Endodermal cell (in vitro differentiated cells): ENCODE data around the gene H6PD. TPM values are rescaled to one million over a fixed set of nuclear protein-coding genes. Genes with fewer than 3 reads are reported as not detected.

Source experiments
- DNase-seq: peaks from one replicate; pipeline ENCODE4 v3.0.0-alpha.2; 2017
- H3K27ac ChIP-seq: 2 replicates; pipeline ENCODE4 v1.5.1; 2013; ENCODE audit warnings: mild to moderate bottlenecking, low read depth, low read length, moderate library complexity
- H3K27me3 ChIP-seq: 2 replicates; pipeline ENCODE4 v1.6.1; 2013; ENCODE audit warnings: mild to moderate bottlenecking, low read length, moderate library complexity; ENCODE audit not compliant: insufficient read depth, control insufficient read depth, poor library complexity, severe bottlenecking
- H3K36me3 ChIP-seq: 2 replicates; pipeline ENCODE4 v1.7.0; 2013; ENCODE audit warnings: mild to moderate bottlenecking, low read length, moderate library complexity; ENCODE audit not compliant: control insufficient read depth, insufficient read depth
- H3K4me1 ChIP-seq: one replicate; pipeline ENCODE4 v1.7.0; 2013; ENCODE audit warnings: low read length; ENCODE audit not compliant: control insufficient read depth, insufficient read depth
- H3K4me3 ChIP-seq: 2 replicates; pipeline ENCODE4 v1.5.1; 2013; ENCODE audit warnings: mild to moderate bottlenecking, low read length, moderate library complexity
- H3K9ac ChIP-seq: 2 replicates; pipeline ENCODE4 v1.6.1; 2013; ENCODE audit warnings: mild to moderate bottlenecking, low read length, moderate library complexity; ENCODE audit not compliant: poor library complexity, severe bottlenecking; ENCODE audit errors: extremely low read depth
- H3K9me3 ChIP-seq: 2 replicates; pipeline ENCODE4 v1.6.1; 2013; ENCODE audit warnings: mild to moderate bottlenecking, low read length, moderate library complexity; ENCODE audit not compliant: control insufficient read depth
- H3K27ac Mint-ChIP-seq: 2 replicates; pipeline ENCODE4 v1.8.0; 2020; ENCODE audit warnings: mixed read lengths
- H3K27me3 Mint-ChIP-seq: 2 replicates; pipeline ENCODE4 v1.8.0; 2021; ENCODE audit warnings: mild to moderate bottlenecking, mixed read lengths; ENCODE audit not compliant: insufficient read depth
- H3K36me3 Mint-ChIP-seq: 2 replicates; pipeline ENCODE4 v1.8.0; 2020; ENCODE audit warnings: low read depth, mixed read lengths
- H3K4me1 Mint-ChIP-seq: 2 replicates; pipeline ENCODE4 v1.8.0; 2020; ENCODE audit warnings: mixed read lengths
- H3K4me3 Mint-ChIP-seq: 2 replicates; pipeline ENCODE4 v1.8.0; 2020; ENCODE audit warnings: mild to moderate bottlenecking, moderate library complexity, mixed read lengths
- H3K9me3 Mint-ChIP-seq: 2 replicates; pipeline ENCODE4 v1.8.0; 2020; ENCODE audit warnings: mild to moderate bottlenecking, mixed read lengths
- WGBS, 2 experiments: methylation state at CpG; one replicate each; pipeline versions ENCODE4 v1.1.5 to v1.1.7; 2013; ENCODE audit warnings: missing lambda C conversion rate in 2 of 2, mixed read lengths in 1 of 2; ENCODE audit not compliant: insufficient coverage in 1 of 2, insufficient read length in 1 of 2; 5-methylcytosine and 5-hydroxymethylcytosine counted together
- total RNA-seq, 2 donors: library from RNA; stranded (reverse); fragmentation: NEBNext Ultra II Directional in 1 of 2; extraction: Animal tissue kit (Norgen Biotek cat#: 25700) in 1 of 2; gene quantifications; 2 replicates in 1 of 2; 3 replicates in 1 of 2; pipeline ENCODE4 v1.2.1, GENCODE V29; 2021
- TF ChIP-seq, protein P1 (sequence below): fragments of 200-600 bp; sonication (generic); conservative IDR thresholded peaks from 2 replicates; pipeline ENCODE4 v1.5.0; 2021; ENCODE audit warnings: antibody characterized with exemption, mild to moderate bottlenecking

Gene H6PD
- total RNA-seq, 2 donors from 2014 or later: 21.5 to 34.4 TPM

DNA sequence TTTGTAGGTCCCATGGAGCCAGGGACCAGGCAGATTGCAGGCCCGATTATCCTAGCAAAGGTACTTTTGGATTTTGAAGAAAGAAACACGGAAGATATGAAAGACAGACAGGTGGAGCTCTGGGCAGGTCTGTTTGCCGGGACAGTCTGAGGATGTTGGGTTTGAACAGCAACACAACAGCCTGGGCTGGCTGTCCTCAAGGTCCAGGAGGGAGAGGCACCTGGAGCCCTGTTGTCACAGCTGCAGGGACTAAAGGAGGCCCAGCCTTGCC, 14.6 kb downstream of the H6PD start:
- WGBS, 2 experiments: 90 to 100% methylated on average over 3 of the region's 3 CpGs
- no peak for DNase-seq
- peaks cover 8% of the 10 kb centered on the region for H3K36me3 Mint-ChIP-seq
- H3K36me3 ChIP-seq: no peaks in the 10 kb centered on the region
- TF ChIP-seq, protein P1, sequence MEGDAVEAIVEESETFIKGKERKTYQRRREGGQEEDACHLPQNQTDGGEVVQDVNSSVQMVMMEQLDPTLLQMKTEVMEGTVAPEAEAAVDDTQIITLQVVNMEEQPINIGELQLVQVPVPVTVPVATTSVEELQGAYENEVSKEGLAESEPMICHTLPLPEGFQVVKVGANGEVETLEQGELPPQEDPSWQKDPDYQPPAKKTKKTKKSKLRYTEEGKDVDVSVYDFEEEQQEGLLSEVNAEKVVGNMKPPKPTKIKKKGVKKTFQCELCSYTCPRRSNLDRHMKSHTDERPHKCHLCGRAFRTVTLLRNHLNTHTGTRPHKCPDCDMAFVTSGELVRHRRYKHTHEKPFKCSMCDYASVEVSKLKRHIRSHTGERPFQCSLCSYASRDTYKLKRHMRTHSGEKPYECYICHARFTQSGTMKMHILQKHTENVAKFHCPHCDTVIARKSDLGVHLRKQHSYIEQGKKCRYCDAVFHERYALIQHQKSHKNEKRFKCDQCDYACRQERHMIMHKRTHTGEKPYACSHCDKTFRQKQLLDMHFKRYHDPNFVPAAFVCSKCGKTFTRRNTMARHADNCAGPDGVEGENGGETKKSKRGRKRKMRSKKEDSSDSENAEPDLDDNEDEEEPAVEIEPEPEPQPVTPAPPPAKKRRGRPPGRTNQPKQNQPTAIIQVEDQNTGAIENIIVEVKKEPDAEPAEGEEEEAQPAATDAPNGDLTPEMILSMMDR: no peak
- no peaks in the 10 kb centered on the region for H3K9me3 Mint-ChIP-seq
- H3K4me1 ChIP-seq: peaks cover 16% of the 10 kb centered on the region
- peak overlapping the region; percentile 11 for H3K27ac ChIP-seq
- no peak overlapping the region for H3K4me3 Mint-ChIP-seq
- H3K4me1 Mint-ChIP-seq: peaks cover 32% of the 10 kb centered on the region
- peaks cover 11% of the 10 kb centered on the region for H3K27me3 Mint-ChIP-seq
- H3K9me3 ChIP-seq: no peaks in the 10 kb centered on the region
- no peaks in the 10 kb centered on the region for H3K27me3 ChIP-seq
- H3K9ac ChIP-seq: no peak overlapping the region
- H3K4me3 ChIP-seq: no peak overlapping the region
- peak overlapping the region; percentile 10 for H3K27ac Mint-ChIP-seq

DNA sequence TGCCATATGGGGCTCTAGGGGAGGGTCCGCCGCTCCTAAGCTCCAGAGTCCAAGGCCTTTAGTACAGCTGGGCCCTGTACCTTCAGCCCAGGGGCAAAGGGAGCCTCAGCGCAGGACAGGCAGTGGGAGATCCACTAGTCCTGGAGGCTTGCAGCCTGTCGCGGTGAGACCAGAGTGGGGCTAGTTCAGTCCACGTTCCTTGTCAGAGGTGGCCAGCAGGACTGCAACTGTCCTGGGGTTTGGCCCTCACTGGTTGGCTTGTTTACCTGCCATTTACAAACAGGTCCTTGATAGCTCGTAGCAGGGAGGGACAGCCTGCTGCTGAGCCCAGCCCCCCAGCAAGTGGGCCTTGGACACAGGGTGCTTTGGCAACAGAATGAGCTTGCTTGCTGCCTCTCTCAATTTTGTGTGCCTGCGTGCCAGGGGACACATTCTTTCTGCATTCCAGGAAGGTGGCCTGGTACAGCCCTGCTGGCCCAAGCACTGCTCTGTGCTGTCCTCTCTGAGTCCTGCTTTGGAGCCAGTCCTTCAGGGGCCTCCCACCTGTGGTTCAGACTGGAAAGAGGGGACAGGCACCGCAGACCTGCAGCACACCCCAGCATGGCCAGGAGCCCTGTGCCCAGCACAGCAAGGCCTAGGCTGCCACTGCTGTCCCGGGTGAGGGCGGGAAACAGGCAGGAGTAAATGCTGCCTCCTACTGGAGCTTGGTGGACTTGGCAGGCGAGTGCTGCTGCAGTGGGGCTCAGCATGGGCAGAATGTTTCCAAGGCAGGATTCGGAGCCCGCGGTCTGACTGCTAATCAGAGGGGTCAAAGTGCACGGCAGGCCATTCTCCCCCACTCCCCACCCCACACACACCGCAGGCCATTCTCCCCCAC, 15.2 kb downstream of the H6PD start:
- Histone ChIP-seq H3K4me3 (no peak overlapping the region), H3K27me3 (no peaks in the 10 kb centered on the region), H3K9me3 (no peaks in the 10 kb centered on the region), H3K36me3 (no peaks in the 10 kb centered on the region), H3K9ac (no peak overlapping the region), H3K27ac (peak overlapping the region; percentile 11), H3K4me1 (peaks cover 14% of the 10 kb centered on the region)
- TF ChIP-seq, protein P1: peak; percentile 91
- no peaks in the 10 kb centered on the region for H3K9me3 Mint-ChIP-seq
- no peak overlapping the region for H3K4me3 Mint-ChIP-seq
- 72 to 81% methylated on average over 9 to 17 of the region's 17 CpGs for WGBS, 2 experiments
- peak overlapping the region; percentile 72 for H3K27ac Mint-ChIP-seq
- DNase-seq: peak; percentile 96
- peaks cover 8% of the 10 kb centered on the region for H3K36me3 Mint-ChIP-seq
- peaks cover 32% of the 10 kb centered on the region for H3K4me1 Mint-ChIP-seq
- peaks cover 8% of the 10 kb centered on the region for H3K27me3 Mint-ChIP-seq

DNA sequence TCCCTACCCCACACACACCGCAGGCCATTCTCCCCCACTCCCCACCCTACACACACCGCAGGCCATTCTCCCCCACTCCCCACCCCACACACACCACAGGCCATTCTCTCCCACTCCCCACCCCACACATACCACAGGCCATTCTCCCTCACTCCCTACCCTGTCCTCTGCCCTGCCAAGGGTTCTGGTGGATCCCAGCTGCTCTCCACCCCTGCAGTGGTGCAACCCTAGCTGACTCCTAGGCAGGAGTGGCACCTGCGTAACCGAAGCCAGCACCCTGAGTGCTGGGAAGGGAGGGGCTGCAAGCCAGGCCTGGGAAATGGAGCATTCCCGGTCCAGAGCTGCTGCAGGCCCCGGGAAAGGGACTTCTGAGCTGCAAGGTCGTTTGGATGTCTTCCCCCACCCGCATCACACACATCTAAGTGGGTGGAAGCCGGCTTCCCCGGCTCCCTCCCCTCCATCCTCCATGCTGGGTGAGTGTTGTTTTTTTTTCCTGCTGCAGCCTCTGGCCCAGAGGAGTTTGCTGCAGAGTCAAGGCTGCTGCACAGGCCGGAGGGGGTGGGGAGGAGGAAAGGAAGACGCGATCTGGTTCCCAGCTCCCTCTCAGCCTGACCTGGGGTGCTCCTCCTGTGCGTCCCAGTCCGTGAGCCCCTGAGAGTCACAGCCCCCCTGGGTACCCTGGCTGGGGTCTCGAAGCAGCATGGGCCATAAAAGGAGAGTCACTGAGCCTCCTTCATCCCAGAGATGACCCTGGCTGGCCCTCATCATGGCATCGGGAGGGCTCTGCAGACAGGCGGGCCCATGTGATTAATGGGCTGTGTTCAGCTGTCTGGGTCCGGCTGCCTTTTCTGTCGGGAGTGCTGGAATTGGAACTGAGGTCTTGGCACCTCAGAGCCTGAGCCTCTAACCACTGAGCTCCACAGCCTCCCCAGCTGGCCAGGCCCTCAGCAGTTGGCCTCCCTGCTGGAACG, 16.1 kb downstream of the H6PD start:
- no peak overlapping the region for H3K4me3 Mint-ChIP-seq
- peaks cover 8% of the 10 kb centered on the region for H3K36me3 Mint-ChIP-seq
- H3K9ac ChIP-seq: no peak overlapping the region
- H3K9me3 Mint-ChIP-seq: no peaks in the 10 kb centered on the region
- H3K27ac ChIP-seq: peak overlapping the region; percentile 49
- TF ChIP-seq, protein P1: no peak
- peaks cover under 1% of the 10 kb centered on the region for H3K27me3 Mint-ChIP-seq
- H3K4me1 Mint-ChIP-seq: peaks cover 32% of the 10 kb centered on the region
- no peaks in the 10 kb centered on the region for H3K36me3 ChIP-seq
- H3K27me3 ChIP-seq: no peaks in the 10 kb centered on the region
- H3K4me1 ChIP-seq: peaks cover 14% of the 10 kb centered on the region
- WGBS, 2 experiments: 72 to 81% methylated on average over 9 to 21 of the region's 21 CpGs
- no peak overlapping the region for H3K4me3 ChIP-seq
- H3K27ac Mint-ChIP-seq: no peak overlapping the region
- H3K9me3 ChIP-seq: no peaks in the 10 kb centered on the region
- peak; percentile 70 for DNase-seq
